HG03442 (cell line): ENCODE data around the gene TARP.

Experiments used
- ATAC-seq: cut with Tn5 transposase; IDR thresholded peaks from one replicate; pipeline ENCODE4 v1.9.1; 2021; ENCODE audit warnings: mild to moderate bottlenecking, moderate library complexity; ENCODE audit not compliant: unreplicated experiment

TARP gene

DNA sequence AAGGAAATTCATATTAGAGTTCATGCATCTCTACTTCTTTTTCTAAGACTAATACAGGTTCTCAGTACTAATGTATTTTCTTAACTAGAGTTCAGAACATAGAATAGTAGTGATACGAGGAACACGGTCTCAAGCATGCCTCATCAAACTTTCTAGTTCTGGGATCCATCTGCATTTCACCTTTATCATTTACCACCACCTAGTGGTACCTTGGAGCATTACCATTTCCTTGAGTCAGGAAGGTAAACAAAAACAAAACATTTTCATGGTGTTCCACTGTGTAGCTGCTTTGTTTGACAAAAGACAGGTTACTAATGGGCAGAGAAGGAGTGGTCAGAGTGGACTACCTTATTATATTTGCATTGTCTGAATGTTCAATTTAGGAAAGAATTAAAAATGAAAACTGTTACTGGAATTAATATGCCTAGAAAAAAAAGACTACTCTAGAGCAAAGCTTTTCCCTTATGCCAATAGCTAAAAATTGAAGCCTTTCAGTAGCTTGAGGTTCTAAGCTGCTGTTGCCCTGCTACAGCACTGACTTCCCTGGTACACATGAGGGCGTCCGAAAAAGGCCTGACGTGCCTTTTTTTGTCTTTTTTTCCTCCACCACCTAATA lies 50.8 kb downstream of the TARP start:
- peak; percentile 58 for ATAC-seq

DNA sequence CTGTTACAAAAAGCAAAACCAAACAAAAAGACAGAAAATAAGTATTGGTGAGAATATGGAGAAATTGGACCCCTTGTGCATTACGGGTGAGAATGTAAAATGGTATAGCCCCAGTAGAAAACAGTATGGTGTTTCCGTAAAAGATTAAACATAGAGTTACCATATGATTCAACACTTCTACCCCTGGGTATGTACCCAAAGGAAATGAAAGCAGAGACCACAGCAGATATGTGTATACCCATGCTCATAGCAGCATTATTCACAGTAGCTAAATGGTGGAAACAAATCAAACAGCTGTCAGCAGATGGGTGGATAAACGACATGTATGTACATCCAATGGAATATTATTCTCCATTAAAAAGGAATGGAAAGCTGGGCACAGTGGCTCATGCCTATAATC lies 53.0 kb downstream of the TARP start:
- ATAC-seq, result no peak

DNA sequence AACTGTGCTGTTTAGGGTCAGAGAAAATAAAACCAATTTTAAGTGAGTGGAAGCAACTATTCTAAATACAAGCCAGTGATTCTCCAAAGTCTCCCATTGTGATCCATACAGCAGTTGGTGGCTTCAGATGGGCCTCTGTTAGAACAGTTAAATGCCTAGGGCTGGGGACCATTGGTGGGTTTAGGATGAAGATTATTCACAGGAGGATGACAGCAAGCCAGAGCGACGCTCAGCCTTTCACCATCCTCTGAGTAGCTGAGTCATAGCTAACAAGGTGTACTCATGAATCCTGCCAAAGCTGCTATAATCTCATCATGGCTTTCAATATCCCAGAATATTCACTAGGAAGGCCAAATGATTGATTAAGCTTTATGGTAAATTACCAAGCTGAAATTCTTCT lies 55.8 kb downstream of the TARP start:
- no peak for ATAC-seq

DNA sequence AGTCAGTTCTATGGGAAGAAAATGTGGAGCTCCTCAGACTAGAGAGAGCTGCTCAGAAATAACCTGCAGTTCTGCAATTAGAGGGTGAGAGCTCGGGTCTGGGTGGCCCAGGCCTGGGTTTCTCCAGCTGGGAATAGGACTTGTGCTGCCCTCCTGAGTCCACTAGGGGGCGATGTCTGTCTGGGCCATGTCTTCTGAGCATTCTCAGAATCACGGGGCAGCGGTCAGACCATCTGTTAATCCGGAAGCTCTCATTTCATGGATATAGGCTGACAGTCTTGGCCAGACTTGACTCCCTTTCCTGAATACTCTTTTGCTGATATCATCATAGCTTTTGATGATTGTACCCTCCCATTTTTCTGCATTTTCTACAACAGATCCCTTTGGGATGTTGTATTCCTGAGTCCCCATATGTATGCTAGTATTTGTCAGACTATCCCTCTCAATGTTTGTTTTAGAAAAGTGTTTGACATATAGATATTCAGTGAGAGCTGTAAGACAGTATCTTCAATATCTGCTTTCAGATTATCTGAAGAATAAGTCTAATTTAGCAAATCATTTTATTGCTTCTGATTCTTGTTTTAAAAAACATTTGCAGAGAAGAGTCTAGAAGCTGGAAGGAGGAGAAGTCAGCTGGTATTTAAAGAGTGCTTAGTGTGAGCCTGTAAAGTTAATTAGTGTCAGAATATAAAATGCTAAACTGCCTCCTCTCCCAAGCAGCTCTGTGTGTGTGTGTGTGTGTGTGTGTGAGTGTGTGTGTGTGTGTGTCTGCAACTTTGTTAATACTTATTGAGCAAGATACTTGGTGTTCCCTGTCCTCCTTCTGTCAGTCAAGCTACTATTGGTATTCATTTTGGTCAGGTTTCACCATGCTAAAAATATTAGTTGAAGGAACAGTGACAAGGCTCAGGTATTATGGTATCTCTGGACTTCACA lies 57.4 kb downstream of the TARP start:
- ATAC-seq, result peak; percentile 88

DNA sequence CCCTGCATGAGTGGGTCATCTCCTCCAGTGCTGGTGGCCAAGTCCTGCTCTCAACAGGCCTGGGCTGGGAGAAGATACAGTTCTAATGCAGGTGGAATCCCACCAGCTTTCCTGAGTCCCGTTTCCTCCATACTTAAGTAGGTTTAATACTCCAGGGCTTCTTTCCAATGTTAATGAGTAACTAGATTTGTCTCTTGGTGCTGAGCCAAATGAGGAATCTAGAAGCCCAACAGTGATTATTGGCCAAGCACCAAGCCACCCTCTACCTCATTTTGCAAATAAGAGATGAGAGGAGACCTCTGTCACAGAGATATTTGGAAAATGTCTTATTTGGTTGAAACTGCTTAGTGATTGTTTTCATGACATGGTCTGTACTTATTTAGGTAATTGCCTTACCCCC lies 58.3 kb downstream of the TARP start:
- ATAC-seq, result no peak

DNA sequence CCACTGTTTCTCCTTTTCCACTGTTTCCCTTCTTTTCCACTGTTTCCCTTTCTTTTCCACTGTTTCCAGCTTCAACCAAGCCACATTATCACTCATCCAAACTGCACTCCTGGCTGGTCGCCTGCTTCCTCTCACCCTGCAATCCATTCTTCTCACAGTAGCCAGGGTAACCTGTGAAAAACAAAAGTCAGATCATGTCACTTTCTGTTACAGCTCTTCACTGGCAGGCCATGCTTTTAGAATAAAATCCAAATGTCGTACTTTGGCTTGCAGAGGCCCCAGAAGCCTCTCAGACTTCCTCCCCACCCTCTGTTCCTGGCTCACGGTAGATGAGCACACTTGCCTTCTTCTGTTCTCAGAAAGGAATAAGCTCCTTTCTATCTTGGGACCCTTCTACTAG lies 61.5 kb downstream of the TARP start:
- no peak for ATAC-seq

DNA sequence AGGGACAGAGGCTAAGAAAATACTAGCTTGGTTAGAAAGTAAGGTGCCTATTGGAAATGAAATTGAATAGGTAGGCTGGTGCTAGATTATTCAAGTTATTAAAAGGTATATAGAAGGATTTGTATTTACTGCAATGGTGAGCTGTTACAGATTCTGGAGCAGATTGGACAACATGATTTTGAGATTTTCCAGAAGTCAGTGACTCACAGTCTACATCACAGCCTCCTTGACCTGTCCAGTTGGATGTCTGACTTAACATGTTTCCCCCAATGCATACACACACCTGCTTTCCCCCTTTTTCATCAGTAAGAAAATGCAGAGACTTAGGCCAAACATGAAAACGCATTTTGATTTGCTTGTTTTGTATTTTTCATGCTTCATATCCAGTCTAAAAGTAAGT lies 62.0 kb downstream of the TARP start:
- ATAC-seq, result no peak
